Activated CD4-positive, alpha-beta memory T cell treated with anti-CD3 and anti-CD28 coated beads, Interleukin-2, amount 10 ng/mL, durations not matched to agents 7 days and 5 days (primary cell): ENCODE data around the gene POLK. TPM values are rescaled to one million over a fixed set of nuclear protein-coding genes. Genes with fewer than 3 reads are reported as not detected.
"Not testable (repeated sequence)": the region's sequence is repeated elsewhere in the genome, so short reads cannot be mapped to it uniquely, and the experiment has no call there.

Source experiments
- CTCF ChIA-PET: fragments of 350-600 bp; sonication (Branson Sonifier 250); formaldehyde crosslinking; loops from one replicate; lab custom pipeline; 2021; ENCODE audit warnings: antibody characterized with exemption, inconsistent platforms; lab: Charles Lee
- POLR2A ChIA-PET: fragments of 350-600 bp; sonication (Branson Sonifier 250); formaldehyde crosslinking; loops from one replicate; lab custom pipeline; 2021; ENCODE audit warnings: antibody characterized with exemption; lab: Charles Lee
- DNase-seq: peaks from one replicate; pipeline ENCODE4 v3.0.0-alpha.2; 2020
- H3K27ac Mint-ChIP-seq: one replicate; pipeline ENCODE4 v1.8.0; 2021; ENCODE audit warnings: mild to moderate bottlenecking, mixed read lengths
- H3K27me3 Mint-ChIP-seq: one replicate; pipeline ENCODE4 v1.8.0; 2021; ENCODE audit warnings: mixed read lengths
- H3K36me3 Mint-ChIP-seq: one replicate; pipeline ENCODE4 v1.8.0; 2021; ENCODE audit warnings: low read depth, mixed read lengths
- H3K4me1 Mint-ChIP-seq: one replicate; pipeline ENCODE4 v1.8.0; 2021; ENCODE audit warnings: mixed read lengths
- H3K4me3 Mint-ChIP-seq: one replicate; pipeline ENCODE4 v1.8.0; 2021; ENCODE audit warnings: mild to moderate bottlenecking, mixed read lengths
- H3K9me3 Mint-ChIP-seq: one replicate; pipeline ENCODE4 v1.8.0; 2021; ENCODE audit warnings: mixed read lengths
- total RNA-seq, 2 experiments: library from RNA; stranded (reverse); gene quantifications; one replicate each; pipeline ENCODE4 v1.2.3, GENCODE V29; 2021

The POLK gene
- total RNA-seq, 2 experiments from 2014 or later: 28.3 to 28.7 TPM

DNA sequence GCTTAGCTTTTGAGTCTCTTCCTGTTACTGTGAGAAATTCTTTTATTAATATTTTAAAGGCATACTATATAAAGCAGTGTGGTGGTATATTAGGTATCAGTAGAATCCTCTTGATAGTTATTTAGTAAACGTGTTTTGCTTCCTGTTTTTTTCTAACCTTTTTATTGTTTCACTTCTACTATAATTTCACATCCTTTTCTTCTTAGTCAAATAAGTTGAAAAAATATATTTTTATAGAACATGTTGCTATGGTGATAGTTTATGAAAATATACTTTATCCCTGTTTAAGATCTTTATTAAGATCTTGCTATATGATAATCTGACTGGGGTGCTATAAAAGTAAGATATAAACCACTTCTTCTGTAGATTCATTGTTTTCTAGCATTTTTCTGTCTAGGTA, 2.1 kb downstream of the POLK start:
- CTCF ChIA-PET: no interaction called here
- no peaks in the 10 kb centered on the region for H3K27me3 Mint-ChIP-seq
- H3K36me3 Mint-ChIP-seq: peaks cover 33% of the 10 kb centered on the region
- no peak for DNase-seq
- POLR2A ChIA-PET: no interaction called here
- H3K4me1 Mint-ChIP-seq: peaks cover 51% of the 10 kb centered on the region
- no peak overlapping the region for H3K4me3 Mint-ChIP-seq
- H3K27ac Mint-ChIP-seq: no peak overlapping the region
- H3K9me3 Mint-ChIP-seq: no peaks in the 10 kb centered on the region

DNA sequence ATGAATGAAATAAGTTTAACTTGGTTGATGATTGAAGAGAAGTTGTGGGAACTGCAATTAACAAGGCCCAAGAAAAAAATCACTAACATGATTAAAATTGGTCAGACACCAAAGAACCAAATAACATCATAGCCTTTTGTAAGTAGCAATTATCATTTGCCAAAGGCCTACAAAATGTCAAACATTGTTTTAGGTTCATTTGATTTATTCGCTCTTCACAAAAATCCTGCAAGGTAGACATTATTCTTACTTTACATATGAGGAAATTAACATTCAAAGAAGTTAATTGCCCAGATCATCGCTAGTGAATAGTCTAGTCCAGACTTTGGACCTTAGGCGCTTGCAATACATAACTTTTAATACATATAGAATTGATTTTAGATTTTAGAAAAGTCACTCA, 2.6 kb downstream of the POLK start:
- POLR2A ChIA-PET: no interaction called here
- H3K4me1 Mint-ChIP-seq: peaks cover 54% of the 10 kb centered on the region
- CTCF ChIA-PET: no interaction called here

DNA sequence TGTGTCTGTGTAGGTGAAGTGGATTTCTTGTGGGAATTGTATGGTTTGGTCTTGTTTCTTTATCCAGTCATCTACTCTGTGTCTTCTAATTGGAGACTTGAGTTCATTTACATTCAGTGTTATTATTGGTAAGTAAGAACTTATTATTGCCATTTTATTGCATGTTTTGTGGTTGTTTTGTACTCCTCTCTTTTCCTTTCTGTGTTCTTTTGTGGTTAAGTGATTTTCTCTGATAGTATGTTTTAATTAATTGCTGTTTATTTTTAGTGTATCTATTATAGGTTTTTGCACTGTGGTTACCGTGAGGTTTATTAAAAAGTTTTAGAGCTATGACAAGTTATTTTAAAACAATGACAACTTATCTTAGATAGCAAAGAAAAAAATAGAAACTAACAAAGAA, 8.1 kb downstream of the POLK start:
- ChIA-PET POLR2A (interaction anchor here (1.8 kb wide), 1 partner anchor 9 kb away, joined by 6 read pairs; the partner anchor contains the start of genes CERT1 and POLK), CTCF (interaction anchor here (0.6 kb wide), 1 partner anchor 10 kb away, joined by 3 read pairs; no protein-coding TSS in a partner anchor)
- Mint-ChIP-seq H3K36me3 (peaks cover 62% of the 10 kb centered on the region), H3K27ac (no peak overlapping the region), H3K4me3 (no peak overlapping the region), H3K4me1 (peaks cover 38% of the 10 kb centered on the region), H3K27me3 (no peaks in the 10 kb centered on the region), H3K9me3 (peaks cover 17% of the 10 kb centered on the region)
- no peak for DNase-seq

More for the DNA sequence above, 2.6 kb downstream of the POLK start:
- H3K27ac Mint-ChIP-seq: no peak overlapping the region
- no peaks in the 10 kb centered on the region for H3K9me3 Mint-ChIP-seq
- H3K36me3 Mint-ChIP-seq: peaks cover 37% of the 10 kb centered on the region
- H3K27me3 Mint-ChIP-seq: no peaks in the 10 kb centered on the region
- no peak for DNase-seq
- no peak overlapping the region for H3K4me3 Mint-ChIP-seq

DNA sequence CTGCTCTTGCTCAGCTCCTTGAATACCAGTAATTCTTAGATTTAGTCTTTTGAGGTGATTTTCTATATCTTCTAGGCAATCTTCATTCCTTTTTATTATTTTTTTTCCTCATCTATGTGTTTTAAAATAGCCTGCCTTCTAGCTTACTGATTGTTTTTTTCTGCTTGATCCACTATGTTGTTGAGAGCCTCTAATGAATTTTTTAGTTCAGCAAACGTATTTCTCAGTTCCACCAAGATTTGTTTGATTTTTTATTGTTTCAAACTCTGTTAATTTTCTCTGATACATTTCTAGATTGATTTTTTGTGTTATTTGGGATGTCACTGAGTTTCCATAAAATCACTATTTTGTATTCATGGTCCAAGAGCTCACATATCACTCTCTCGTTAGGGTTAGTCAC, 9.5 kb downstream of the POLK start:
- H3K4me1 Mint-ChIP-seq: peaks cover 43% of the 10 kb centered on the region
- H3K27me3 Mint-ChIP-seq: no peaks in the 10 kb centered on the region
- ChIA-PET CTCF (no interaction called here), POLR2A (interaction anchor here (1.8 kb wide), 1 partner anchor 10 kb away, joined by 6 read pairs; the partner anchor contains the start of genes CERT1 and POLK)
- peaks cover 17% of the 10 kb centered on the region for H3K9me3 Mint-ChIP-seq
- no peak overlapping the region for H3K4me3 Mint-ChIP-seq
- H3K27ac Mint-ChIP-seq: no peak overlapping the region
- no peak for DNase-seq
- H3K36me3 Mint-ChIP-seq: peaks cover 55% of the 10 kb centered on the region

DNA sequence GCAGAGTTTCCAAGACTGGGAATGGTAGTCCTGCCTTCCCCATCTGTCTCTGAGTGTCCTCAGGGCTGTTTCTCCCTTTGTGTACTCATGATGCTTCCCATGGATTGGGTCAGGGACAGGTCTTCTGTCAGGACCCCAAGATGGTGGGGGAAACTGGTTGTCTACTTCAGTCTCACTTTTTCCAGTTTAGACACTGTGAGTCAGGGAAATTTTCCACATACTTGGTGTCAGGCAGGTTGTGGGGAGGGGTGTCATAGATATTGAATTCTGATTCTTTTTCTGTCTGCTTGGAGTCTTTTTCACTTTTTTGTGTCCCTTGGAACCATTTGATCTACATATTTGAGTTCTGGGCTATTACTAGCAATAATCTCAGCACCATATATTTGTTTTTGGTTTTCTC, 10.3 kb downstream of the POLK start:
- DNase-seq: no peak
- Mint-ChIP-seq H3K36me3 (peaks cover 52% of the 10 kb centered on the region), H3K4me3 (no peak overlapping the region), H3K27ac (no peak overlapping the region), H3K4me1 (peaks cover 41% of the 10 kb centered on the region), H3K27me3 (no peaks in the 10 kb centered on the region), H3K9me3 (peaks cover 17% of the 10 kb centered on the region)
- POLR2A ChIA-PET: interaction anchor here (0.6 kb wide), 1 partner anchor 18 kb away, joined by 4 read pairs; no protein-coding TSS in a partner anchor
- CTCF ChIA-PET: no interaction called here

DNA sequence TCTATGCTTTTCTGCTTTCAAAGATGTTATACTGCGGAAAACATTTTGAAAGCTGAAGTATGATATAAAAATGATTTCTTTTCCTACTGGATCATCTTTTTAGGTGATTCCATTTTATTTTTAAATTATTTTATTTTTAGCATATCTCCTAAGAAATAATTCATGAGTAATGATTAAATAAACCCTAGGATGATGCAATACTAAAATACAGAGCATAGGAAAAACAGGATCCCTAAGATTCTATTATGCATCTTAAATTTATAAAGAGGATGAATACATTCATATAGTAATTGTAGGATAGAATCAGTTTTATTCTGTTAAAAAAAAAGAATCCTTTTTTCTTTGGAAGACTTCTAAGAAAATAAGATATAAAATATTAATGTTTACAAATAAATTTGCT, 10.9 kb downstream of the POLK start:
- no peak overlapping the region for H3K27ac Mint-ChIP-seq
- H3K4me1 Mint-ChIP-seq: peaks cover 39% of the 10 kb centered on the region
- CTCF ChIA-PET: no interaction called here
- H3K9me3 Mint-ChIP-seq: peaks cover 17% of the 10 kb centered on the region
- no peak for DNase-seq
- H3K27me3 Mint-ChIP-seq: no peaks in the 10 kb centered on the region
- peaks cover 47% of the 10 kb centered on the region for H3K36me3 Mint-ChIP-seq
- POLR2A ChIA-PET: interaction anchor here (0.6 kb wide), 1 partner anchor 18 kb away, joined by 4 read pairs; no protein-coding TSS in a partner anchor
- no peak overlapping the region for H3K4me3 Mint-ChIP-seq

DNA sequence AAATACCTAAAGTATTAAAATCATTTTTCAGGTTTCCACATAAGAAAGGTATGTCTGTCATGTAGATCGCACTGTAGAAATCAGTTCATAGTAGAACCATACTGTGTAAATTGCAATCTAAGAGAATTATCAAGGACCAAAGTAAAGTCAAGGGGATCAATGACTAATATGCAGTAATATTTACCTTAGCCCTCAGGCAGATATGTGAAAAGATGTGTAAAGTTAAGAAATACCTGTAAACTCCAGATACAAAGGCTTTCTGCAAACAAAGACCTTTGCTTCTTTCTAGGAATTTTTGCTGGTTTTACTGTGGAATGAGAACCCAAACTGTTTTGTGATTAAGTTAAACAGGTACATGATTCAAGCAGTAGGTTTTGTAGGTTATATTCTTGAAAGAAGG, 11.6 kb downstream of the POLK start:
- ChIA-PET POLR2A (no interaction called here), CTCF (no interaction called here)
- no peak overlapping the region for H3K27ac Mint-ChIP-seq
- H3K4me1 Mint-ChIP-seq: peaks cover 34% of the 10 kb centered on the region
- H3K4me3 Mint-ChIP-seq: no peak overlapping the region
- no peaks in the 10 kb centered on the region for H3K27me3 Mint-ChIP-seq
- peaks cover 40% of the 10 kb centered on the region for H3K36me3 Mint-ChIP-seq
- DNase-seq: no peak
- peaks cover 17% of the 10 kb centered on the region for H3K9me3 Mint-ChIP-seq

DNA sequence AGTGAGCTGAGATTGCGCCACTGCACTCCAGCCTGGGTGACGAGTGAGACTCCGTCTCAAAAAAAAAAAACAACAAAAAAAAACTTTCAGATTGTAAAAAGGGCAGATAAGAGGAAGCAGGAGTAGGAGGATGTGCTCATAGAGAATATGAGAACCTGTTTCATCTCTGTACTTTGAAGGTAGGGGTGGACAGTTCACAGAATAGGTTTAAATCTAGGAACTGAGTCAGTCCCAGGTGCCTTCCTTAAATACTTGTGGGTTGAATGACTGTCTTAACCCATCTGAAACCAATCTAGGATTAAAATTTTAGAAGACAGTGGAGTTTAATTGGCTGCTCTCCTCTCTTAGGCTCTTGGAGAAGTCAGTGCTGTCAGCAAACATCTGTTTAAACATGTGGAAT, 12.4 kb downstream of the POLK start:
- H3K27ac Mint-ChIP-seq: no peak overlapping the region
- POLR2A ChIA-PET: no interaction called here

DNA sequence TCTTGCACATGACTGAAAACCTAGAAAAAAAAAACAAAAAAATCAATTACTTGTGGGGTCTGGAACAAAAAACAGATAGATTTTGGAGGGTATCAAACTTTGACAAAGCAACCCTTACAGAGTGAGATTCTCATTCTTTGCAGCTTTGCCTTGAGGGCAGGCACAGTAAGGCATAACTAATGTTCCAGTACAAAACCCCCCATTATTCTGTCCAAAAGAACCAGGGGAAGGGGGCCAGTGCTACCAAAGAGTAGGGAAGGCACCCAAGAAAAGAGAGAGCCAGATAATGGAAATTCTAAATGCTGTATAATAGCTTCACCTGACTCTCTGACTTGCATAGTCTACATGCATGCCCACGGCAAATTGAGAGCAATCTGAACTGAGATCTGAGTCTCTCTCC, 12.9 kb downstream of the POLK start:
- H3K36me3 Mint-ChIP-seq: peaks cover 34% of the 10 kb centered on the region
- ChIA-PET CTCF (no interaction called here), POLR2A (no interaction called here)
- H3K4me3 Mint-ChIP-seq: no peak overlapping the region
- no peaks in the 10 kb centered on the region for H3K27me3 Mint-ChIP-seq
- peaks cover 17% of the 10 kb centered on the region for H3K9me3 Mint-ChIP-seq
- no peak for DNase-seq
- H3K27ac Mint-ChIP-seq: no peak overlapping the region
- H3K4me1 Mint-ChIP-seq: peaks cover 28% of the 10 kb centered on the region

More for the DNA sequence above, 12.4 kb downstream of the POLK start:
- DNase-seq: no peak
- CTCF ChIA-PET: no interaction called here
- peaks cover 17% of the 10 kb centered on the region for H3K9me3 Mint-ChIP-seq
- no peak overlapping the region for H3K4me3 Mint-ChIP-seq
- peaks cover 37% of the 10 kb centered on the region for H3K36me3 Mint-ChIP-seq
- no peaks in the 10 kb centered on the region for H3K27me3 Mint-ChIP-seq
- H3K4me1 Mint-ChIP-seq: peaks cover 33% of the 10 kb centered on the region

DNA sequence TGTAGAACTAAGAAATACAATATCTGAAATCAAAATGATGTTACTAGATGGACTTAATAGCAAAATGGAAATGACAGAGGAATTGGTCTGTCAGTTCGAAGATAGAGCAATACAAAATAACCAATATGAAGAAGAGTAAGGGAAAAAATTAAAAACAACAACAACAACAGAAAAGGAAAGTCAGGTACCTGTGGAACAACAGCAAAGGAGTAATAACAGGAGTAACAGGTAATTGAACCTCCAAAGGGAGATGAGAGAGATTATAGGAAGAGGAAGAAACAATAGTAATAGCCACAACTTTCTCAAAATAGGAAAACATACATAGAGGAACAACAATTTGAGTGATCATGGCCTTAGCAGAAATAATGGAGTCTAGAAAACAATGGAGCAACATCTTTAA, 13.7 kb downstream of the POLK start:
- ChIA-PET CTCF (no interaction called here), POLR2A (no interaction called here)
- Mint-ChIP-seq H3K4me1 (peaks cover 25% of the 10 kb centered on the region), H3K9me3 (peaks cover 17% of the 10 kb centered on the region), H3K27me3 (no peaks in the 10 kb centered on the region), H3K4me3 (no peak overlapping the region), H3K27ac (no peak overlapping the region), H3K36me3 (peaks cover 27% of the 10 kb centered on the region)
- DNase-seq: no peak

DNA sequence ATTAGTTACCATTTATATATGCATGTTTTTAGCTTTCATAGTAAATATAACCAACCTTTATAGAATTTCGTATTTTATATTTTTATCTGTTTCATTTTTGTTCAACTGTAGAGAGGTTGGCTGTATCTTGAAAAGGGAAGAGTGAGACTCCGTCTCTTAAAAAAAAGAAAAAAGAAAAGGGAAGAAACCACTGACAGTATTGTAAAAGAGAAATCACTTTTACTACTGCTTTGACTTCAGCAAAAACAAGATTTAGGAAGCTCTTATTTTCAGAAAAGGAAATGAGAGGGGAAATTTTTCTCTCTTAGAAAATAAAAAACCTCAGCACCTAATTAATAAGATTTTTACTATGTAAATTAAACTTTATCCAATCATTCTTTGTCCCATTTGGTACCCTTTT, 14.4 kb downstream of the POLK start:
- CTCF ChIA-PET: no interaction called here
- Mint-ChIP-seq H3K27me3 (no peaks in the 10 kb centered on the region), H3K36me3 (peaks cover 20% of the 10 kb centered on the region), H3K27ac (no peak overlapping the region), H3K9me3 (peaks cover 12% of the 10 kb centered on the region), H3K4me1 (peaks cover 25% of the 10 kb centered on the region), H3K4me3 (no peak overlapping the region)
- POLR2A ChIA-PET: no interaction called here
- DNase-seq: no peak

DNA sequence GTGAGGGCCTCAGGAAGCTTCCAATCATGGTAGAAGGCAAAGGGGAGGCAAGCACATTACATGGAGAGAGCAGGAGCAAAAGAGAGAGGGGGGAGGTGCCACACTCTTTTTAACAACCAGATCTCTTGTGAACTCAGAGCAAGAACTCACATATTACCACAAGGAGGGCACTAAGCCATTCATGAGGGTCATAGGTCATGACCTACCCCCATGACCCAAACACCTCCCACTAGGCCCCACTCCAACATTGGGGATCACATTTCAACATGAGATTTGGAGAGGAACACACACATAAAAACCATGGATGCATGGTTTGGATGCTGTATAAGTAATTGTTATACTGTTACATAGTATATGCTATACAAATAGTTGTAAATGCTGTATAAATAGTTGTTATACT, 17.5 kb downstream of the POLK start:
- H3K27ac Mint-ChIP-seq: no peak overlapping the region
- POLR2A ChIA-PET: no interaction called here
- H3K4me1 Mint-ChIP-seq: peaks cover 17% of the 10 kb centered on the region

DNA sequence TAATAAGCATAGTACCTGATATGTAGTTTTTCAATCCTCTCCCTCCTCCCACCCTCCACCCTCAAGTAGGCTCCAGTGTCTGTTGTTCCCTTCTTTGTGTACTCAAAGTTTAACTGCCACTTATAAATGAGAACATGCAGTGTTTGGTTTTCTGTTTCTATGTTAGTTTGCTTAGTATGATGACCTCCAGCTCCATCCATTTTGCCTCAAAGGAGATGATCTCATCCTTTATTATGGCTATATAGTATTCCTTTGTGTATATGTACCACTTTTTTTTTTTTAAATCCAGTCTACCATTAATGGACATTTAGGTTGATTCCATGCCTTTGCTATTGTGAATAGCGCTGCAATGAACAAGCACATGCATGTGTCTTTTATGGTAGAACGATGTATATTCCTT, 20.5 kb downstream of the POLK start:
- H3K9me3 Mint-ChIP-seq: peaks cover 20% of the 10 kb centered on the region
- no peak overlapping the region for H3K27ac Mint-ChIP-seq
- POLR2A ChIA-PET: no interaction called here
- no peaks in the 10 kb centered on the region for H3K27me3 Mint-ChIP-seq
- H3K4me1 Mint-ChIP-seq: peaks cover 5% of the 10 kb centered on the region
- no peak overlapping the region for H3K4me3 Mint-ChIP-seq
- H3K36me3 Mint-ChIP-seq: peaks cover 42% of the 10 kb centered on the region
- CTCF ChIA-PET: no interaction called here
- DNase-seq: no peak

More for the DNA sequence above, 17.5 kb downstream of the POLK start:
- no peak for DNase-seq
- no peak overlapping the region for H3K4me3 Mint-ChIP-seq
- peaks cover 25% of the 10 kb centered on the region for H3K36me3 Mint-ChIP-seq
- CTCF ChIA-PET: no interaction called here
- no peaks in the 10 kb centered on the region for H3K27me3 Mint-ChIP-seq
- peaks cover 9% of the 10 kb centered on the region for H3K9me3 Mint-ChIP-seq

DNA sequence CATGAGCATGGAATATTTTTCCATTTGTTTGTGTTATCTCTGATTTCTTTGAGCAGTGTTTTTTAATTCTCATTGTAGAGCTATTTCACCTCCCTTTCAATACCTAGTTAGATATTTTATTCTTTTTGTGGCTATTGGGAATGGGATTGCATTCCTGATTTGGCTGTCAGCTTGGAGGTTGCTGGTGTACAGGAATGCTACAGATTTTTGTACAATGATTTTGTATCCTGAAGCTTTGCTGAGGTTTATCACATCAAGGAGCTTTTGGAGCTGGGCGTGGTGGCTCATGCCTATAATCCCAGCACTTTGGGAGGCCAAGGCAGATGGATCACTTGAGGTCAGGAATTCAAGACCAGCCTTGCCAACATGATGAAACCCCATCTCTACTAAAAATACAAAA, 22.0 kb downstream of the POLK start:
- H3K27ac Mint-ChIP-seq, DNase-seq, H3K4me1 Mint-ChIP-seq, CTCF ChIA-PET, POLR2A ChIA-PET, H3K4me3 Mint-ChIP-seq, H3K27me3 Mint-ChIP-seq: not testable (repeated sequence)
- H3K9me3 Mint-ChIP-seq: peaks cover 20% of the 10 kb centered on the region
- peaks cover 42% of the 10 kb centered on the region for H3K36me3 Mint-ChIP-seq
